ENCODE results near the gene NUCB1.
A peak's percentile ranks its signal among the peaks of the same experiment; 100 is the strongest.

The NUCB1 gene

GRCh38 chr19:48933382-48933932, 33.3 kb downstream of the NUCB1 start, which contains the start of gene DHDH:
DHDH (plus strand) TSS chr19:48933699; CDS start chr19:48933722, 23 bp downstream.
- no peak for FAIRE-seq
- peak; percentile 8 for DNase-seq (ENCODE audit: low spot score)

DNA sequence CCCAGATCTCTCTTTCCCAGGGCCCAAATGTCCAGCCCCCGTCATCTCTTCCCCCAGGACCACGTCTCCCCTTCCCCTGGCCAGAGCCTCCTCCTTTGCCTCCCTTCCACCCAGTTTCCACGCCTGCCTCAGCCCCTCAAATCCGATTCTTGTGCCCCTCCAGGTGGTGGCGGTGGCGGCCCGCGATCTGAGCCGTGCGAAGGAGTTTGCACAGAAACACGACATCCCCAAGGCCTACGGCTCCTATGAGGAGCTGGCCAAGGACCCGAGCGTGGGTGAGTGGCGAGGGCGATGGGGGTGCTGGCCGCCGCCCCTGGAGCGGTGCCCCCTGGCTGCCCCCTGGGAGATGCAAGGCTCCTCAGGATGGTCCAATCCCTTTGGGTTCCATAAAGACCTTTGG, 34.7 kb downstream of the NUCB1 start:
- DNase-seq (ENCODE audit: low spot score) (no peak), FAIRE-seq (no peak)

DNA sequence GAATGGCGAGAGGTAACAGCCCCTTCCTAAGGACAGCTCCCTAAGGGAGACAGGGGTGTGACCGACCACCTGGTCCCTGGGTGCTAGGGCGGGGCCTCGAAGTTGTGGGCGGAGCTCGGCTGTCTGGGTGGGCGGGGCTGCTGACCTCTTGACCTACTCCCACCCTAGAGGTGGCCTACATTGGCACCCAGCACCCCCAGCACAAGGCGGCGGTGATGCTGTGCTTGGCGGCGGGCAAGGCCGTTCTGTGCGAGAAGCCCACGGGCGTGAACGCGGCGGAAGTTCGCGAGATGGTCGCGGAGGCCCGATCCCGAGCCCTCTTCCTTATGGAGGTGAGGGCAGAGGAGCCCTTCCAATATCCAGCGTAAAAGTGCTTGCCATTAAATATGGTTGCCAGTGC, 35.8 kb downstream of the NUCB1 start:
- FAIRE-seq: no peak

DNA sequence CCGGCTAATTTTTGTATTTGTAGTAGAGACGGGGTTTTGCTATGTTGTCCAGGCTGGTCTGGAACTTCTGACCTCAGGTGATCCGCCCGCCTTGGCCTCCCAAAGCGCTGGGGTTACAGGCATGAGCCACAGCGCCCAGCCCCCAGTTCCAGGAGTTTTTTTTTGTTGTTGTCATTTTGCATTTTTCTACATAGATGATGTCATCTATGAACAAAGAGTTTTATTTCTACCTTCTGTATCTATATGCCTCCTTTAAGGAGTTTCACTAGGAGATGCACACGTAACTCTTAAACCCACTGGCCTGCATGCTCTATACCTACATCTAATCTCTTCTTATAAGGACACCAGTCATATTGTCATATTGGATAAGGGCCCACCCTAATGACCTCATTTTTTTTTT, 38.1 kb downstream of the NUCB1 start:
- DNase-seq (ENCODE audit: low spot score) (no peak), FAIRE-seq (no peak)

More for the DNA sequence above, 35.8 kb downstream of the NUCB1 start:
- DNase-seq (ENCODE audit: low spot score): no peak

GRCh38 chr19:48940902-48941301, 40.8 kb downstream of the NUCB1 start:
- DNase-seq (ENCODE audit: low spot score) (no peak), FAIRE-seq (no peak)

GRCh38 chr19:48943081-48943480, 43.0 kb downstream of the NUCB1 start:
- FAIRE-seq: no peak
- no peak for DNase-seq (ENCODE audit: low spot score)

- FAIRE-seq (no peak), DNase-seq (ENCODE audit: low spot score) (no peak)
Observed at GRCh38 chr19:48945415-48945814, 45.3 kb downstream of the NUCB1 start.

DNA sequence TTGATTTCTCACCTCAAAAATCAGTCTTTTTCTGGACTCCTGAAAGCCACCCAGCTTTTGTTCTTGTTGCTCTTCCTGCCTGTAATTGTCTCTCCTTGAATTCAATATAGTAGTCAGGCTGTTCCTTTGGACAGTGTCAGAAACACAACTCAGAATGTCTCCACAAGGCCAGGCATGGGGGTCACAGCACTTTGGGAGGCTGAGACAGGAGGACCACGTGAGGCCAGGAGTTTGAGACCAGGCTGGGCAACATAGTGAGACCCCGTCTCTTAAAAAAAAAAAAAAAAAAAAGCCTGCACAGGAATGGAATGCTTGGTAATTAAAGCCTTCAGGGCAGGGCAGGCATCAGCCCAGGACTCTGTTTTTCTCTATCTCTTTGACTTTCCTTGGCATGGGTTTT, 45.7 kb downstream of the NUCB1 start:
- no peak for FAIRE-seq
- DNase-seq (ENCODE audit: low spot score): no peak

DNA sequence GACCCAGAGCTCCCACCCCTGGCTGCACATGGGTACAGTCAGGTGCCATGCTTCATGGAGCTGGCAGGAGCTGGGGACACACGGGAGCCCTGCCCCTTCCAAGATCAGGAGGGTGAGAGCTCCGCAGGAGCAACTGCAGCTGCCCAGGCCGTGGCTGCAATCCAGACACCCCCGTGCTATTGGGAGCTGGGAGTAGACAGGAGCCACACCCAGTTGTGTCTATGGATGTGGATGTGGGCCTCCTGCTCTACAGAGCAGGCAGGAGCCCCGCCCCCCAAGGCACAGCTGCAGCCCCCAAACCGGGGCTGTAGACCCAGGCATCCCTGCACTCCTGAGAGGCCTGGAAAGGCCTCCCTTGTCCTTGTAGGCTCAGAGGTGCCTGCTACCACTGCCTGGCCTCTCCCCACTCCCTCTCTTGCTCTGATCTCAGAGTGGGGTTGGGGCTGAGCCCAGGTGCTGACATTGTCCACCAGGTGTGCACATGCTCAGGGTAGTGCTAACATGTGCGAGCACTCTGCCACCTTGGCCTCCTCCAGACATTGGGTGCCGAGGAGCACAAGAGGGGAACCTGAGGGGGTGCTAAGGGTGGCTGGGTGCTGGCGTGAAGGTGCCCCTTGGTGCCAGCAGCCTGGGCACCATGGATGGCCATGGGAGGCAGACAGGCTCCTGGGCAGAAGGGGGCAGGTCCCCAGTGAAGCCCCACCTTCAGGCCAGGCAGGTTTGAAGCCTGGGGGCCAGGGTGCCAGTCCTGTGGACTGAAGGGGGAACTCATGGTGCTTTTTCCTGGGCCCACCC, 46.5 kb downstream of the NUCB1 start:
- no peak for FAIRE-seq

GRCh38 chr19:48947258-48947542, 47.1 kb downstream of the NUCB1 start:
- no peak for DNase-seq (ENCODE audit: low spot score)
- FAIRE-seq: no peak

More for the DNA sequence above, 46.5 kb downstream of the NUCB1 start:
- no peak for DNase-seq (ENCODE audit: low spot score)

DNA sequence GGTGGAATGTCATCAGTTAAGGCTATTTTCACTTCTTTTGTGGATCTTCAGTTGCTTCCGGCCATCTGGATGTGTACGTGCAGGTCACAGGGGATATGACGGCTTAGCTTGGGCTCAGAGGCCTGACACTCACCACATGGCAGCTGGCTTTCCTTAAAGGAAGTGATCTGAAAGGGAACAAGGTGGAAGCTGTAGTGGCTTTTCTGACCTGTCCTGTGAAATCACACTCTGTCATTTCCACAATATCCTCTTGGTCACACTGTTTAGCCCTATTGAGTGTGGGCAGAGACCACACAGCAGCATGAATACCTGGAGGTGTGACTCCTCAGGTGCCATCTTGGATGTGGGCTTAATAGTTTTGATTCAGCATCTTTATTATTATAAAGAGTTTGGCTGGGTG, 50.0 kb downstream of the NUCB1 start:
- no peak for FAIRE-seq
- DNase-seq (ENCODE audit: low spot score): no peak

DNA sequence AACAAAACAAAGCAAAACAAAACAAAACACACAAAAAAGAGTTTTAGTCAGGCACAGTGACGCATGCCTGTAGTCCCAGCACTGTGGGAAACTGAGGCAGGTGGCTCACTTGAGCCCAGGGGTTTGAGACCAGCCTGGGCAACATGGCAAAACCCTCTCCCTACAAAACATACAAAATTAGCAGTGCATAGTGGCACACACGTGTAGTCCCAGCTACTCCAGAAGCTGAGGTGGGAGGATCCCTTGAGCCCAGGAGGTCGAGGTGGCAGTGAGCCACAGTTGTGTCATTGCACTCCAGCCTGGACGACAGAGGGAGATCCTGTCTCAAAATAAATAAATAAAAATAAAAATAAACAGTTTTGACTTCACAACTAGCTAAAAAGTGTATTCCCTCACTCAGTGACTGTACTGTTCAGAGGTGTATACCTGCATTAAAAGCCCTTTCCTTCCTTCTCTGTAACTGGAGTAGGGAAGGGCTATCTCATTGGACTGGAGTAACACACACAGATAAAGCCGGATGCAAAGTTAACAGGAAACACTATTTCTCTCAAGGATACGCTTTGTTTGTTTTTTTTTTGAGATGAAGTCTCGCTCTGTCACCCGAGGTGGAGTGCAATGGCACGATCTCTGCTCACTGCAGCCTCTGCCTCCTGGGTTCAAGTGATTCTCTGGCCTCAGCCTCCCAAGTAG, 50.9 kb downstream of the NUCB1 start:
- no peak for FAIRE-seq

DNA sequence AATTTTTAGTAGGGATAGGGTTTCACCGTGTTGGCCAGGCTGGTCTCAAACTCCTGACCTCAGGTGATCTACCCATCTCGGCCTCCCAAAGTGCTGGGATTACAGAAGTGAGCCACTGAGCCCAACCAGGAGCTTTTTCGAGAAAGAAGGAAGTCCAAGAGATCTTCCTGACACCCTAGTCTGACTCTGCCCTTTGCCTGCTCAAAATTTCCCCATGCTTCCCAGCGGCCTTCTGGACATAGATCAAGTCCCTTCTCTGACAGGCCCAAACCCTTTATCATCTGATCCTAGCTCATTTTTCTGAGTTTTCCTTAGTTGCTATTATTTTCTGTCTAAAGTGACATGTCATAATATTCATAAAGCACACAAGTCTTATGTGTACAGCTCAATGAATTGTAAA, 53.0 kb downstream of the NUCB1 start:
- no peak for DNase-seq (ENCODE audit: low spot score)
- FAIRE-seq: no peak

More for the DNA sequence above, 50.9 kb downstream of the NUCB1 start:
- DNase-seq (ENCODE audit: low spot score): no peak

GRCh38 chr19:48953990-48954594, 54.0 kb downstream of the NUCB1 start:
- DNase-seq (ENCODE audit: low spot score) (no peak), FAIRE-seq (no peak)

DNA sequence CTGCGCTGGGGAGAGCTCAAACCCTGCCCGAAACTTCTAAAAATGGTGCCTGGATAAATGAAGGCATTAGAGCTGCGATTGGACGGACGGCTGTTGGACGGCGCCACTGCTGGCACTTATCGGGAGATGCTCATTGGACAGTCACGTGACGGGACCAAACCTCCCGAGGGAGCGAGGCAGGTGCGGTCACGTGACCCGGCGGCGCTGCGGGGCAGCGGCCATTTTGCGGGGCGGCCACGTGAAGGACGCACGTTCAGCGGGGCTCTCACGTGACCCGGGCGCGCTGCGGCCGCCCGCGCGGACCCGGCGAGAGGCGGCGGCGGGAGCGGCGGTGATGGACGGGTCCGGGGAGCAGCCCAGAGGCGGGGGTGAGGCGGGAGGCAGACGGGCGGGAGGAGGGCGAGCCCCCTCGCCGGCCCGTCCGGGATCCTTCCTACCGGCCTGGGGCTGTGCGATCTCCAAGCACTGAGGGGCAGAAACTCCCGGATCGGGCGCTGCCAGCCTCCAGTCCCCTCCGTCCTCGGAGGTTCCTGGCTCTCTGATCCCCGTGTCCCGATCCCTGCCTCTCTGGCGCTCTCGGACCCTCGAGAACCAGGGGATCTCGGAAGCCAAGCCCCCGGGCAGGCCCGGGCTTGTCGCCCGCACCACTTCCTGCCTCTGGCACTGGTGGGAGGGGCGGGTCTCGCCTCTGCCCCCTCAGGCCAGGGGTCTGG, 54.6 kb downstream of the NUCB1 start, which contains the start of gene BAX:
Gene BAX, plus strand, starts transcription at position 281 of the 713 bp plus-strand sequence. Its CDS starts 54 bp downstream, at position 335.
- FAIRE-seq (no peak), DNase-seq (ENCODE audit: low spot score) (peak; percentile 85)

DNA sequence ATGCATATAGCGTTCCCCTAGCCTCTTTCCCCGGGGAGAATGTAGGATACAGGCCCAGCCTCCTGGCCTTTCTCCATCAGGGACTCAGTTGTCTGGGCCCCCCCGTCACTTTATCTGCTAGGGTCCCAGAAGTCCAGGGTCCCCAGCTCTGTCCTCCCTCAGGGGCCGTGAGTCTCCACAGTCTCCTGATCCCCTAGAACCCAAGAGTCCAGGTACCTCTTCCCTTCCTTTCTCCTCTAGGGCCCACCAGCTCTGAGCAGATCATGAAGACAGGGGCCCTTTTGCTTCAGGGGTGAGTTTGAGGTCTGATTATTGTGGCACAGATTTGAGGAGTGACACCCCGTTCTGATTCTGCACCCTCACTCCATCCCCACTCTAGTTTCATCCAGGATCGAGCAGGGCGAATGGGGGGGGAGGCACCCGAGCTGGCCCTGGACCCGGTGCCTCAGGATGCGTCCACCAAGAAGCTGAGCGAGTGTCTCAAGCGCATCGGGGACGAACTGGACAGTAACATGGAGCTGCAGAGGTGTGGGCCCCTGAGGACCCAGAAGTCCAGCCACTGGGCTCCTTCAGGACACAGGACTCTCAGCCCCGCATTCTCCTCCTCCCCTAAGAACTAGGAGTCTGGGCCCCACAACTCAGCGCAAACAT, 55.3 kb downstream of the NUCB1 start:
- FAIRE-seq (no peak), DNase-seq (ENCODE audit: low spot score) (no peak)

DNA sequence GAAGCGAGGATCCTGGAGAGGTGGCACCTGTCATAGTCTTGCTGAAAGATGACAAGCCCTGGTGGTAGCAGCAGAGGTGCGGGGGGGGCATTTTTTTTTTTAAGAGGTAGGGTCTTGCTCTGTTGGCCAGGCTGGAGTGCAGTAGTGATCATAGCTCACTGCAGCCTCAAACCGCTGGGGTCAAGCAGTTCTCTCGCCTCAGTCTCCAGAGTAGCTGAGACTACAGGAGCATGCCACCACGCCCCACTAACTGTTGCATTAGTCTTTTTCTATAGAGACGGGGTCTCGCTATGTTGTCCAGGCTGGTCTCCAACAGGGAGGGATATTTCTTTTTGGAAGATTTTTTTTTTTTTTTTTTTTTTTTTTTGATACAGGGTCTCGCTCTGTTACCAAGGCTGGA, 57.9 kb downstream of the NUCB1 start:
- FAIRE-seq (no peak), DNase-seq (ENCODE audit: low spot score) (no peak)

DNA sequence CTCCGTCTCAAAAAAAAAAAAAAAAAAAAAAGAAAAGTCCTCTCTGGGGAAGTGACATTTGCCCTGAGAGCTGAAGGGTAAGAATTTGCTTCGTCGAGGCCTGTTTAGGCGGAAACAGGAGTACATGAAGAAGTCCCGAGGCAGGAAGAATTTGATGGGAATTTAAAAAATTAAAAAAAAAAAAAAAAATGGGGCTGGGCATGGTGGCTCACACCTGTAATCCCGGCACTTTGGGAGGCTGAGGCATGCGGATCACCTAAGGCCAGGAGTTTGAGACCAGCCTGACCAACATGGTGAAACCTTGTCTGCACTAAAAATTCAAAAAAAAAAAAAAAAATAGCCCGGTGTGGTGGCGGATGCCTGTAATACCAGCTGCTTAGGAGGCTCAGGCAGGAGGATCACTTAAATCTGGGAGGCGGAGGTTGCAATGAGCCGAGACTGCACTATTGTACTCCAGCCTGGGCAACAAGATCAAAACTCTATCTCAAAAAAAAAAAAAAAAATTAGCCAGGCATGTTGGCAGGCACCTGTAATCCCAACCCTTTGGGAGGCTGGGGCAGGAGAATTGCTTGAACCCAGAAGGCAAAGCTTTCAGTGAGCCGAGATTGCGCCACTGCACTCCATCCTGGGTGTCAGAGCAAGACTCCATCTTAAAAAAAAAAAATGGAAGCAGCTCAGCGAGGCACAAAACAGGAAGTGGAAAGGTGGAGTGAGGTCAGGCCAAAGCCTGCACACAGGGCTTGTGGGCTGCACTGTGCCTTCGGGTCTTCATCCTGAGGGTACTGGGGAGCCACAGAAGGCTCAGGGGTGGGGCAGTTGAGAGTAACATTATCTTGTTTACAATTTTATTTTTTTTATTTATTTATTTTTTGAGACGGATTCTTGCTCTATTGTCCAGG, 59.5 kb downstream of the NUCB1 start:
- no peak for FAIRE-seq
- DNase-seq (ENCODE audit: low spot score): no peak

GRCh38 chr19:48961051-48961649, 61.0 kb downstream of the NUCB1 start:
- no peak for FAIRE-seq

DNA sequence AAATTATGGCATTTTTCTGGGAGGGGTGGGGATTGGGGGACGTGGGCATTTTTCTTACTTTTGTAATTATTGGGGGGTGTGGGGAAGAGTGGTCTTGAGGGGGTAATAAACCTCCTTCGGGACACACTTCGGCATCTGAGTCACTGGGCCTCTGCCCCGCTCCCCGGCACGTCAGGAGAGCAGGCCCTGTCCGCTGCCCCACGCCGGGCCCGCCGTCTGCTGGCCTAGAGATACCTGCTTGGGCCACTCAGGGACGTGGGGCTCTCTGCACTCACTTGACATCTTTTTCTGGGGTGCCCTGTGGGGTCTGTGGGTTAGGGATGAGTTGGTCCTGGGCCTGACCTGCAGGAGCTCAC, 61.5 kb downstream of the NUCB1 start:
- FAIRE-seq (no peak), DNase-seq (ENCODE audit: low spot score) (no peak)

More at GRCh38 chr19:48961051-48961649, 61.0 kb downstream of the NUCB1 start:
- peak; percentile 30 for DNase-seq (ENCODE audit: low spot score)
